ENCODE data around the gene HSPA1B.

- TF ChIP-seq POLR2AphosphoS5 (IDR thresholded peaks at IDR 0.05; ENCODE audit: low read depth, low read length) (no peak; the same call in 1 of the 2 replicates), FOXP2 (optimal IDR thresholded peaks at IDR 0.05; ENCODE audit: borderline replicate concordance, extremely low read depth, extremely low read length, insufficient read depth) (no peak)
These were observed 51.6 kb downstream of the HSPA1B start for GRCh38 chr6:31879143-31879542.
